GM12878 (cell line): ENCODE data around the gene ACSL3. TPM values are rescaled to one million over a fixed set of nuclear protein-coding genes. Genes with fewer than 3 reads are reported as not detected.

Source experiments
- ATAC-seq: fragments of 200-7000 bp; cut with Tn5 transposase; 3 replicates; pipeline ENCODE4 v1.9.1; 2020; ENCODE audit warnings: mild to moderate bottlenecking, moderate library complexity
- BruUV-seq: library from RNA; stranded (reverse); fragments of 400-500 nt; replicated peaks from 2 replicates; lab custom pipeline; 2021; lab: Mats Ljungman, UMichigan
- CTCF ChIA-PET: fragments of 300-600 bp; sonication (Branson Sonifier 250); formaldehyde crosslinking; extraction: SDS; loops from one replicate; lab custom pipeline; 2021; ENCODE audit warnings: inconsistent platforms; lab: Yijun Ruan, JAX
- POLR2A ChIA-PET: fragments of 350-600 bp; formaldehyde crosslinking; extraction: SDS; loops from one replicate; lab custom pipeline; 2021; ENCODE audit warnings: inconsistent platforms; lab: Charles Lee
- RAD21 ChIA-PET: fragments of 300-600 bp; sonication (Branson Sonifier 250); formaldehyde crosslinking; loops from one replicate; lab custom pipeline; 2023; ENCODE audit warnings: antibody characterized with exemption; ENCODE audit not compliant: unreplicated experiment; lab: Charles Lee
- SMC1A ChIA-PET: fragments of 300-600 bp; sonication (Branson Sonifier 250); formaldehyde crosslinking; loops from one replicate; lab custom pipeline; 2023; ENCODE audit not compliant: unreplicated experiment, uncharacterized antibody; lab: Charles Lee
- DNase-seq: peaks from one replicate; pipeline ENCODE4 v3.0.0-alpha.2; 2011; ENCODE audit warnings: low read depth, low spot score
- FAIRE-seq: peaks from 3 replicates; lab custom pipeline; 2011; peaks lifted over from hg19 to GRCh38; lab: Jason Lieb, UNC
- H2AFZ ChIP-seq: 2 replicates; pipeline ENCODE4 v1.6.0; 2011; ENCODE audit warnings: low read depth, low read length, control low read depth; ENCODE audit not compliant: control insufficient read depth
- H3K27ac ChIP-seq: 2 replicates; pipeline ENCODE4 v1.5.1; 2011; ENCODE audit warnings: control low read depth; ENCODE audit not compliant: control insufficient read depth, insufficient read depth
- H3K27me3 ChIP-seq, 2 experiments: replicated peaks in 1 of 2; 2 replicates each; pipeline versions ENCODE4 v1.6.0 to v1.6.1; 2011; ENCODE audit warnings: low read length in 1 of 2; ENCODE audit not compliant: control insufficient read depth in 2 of 2, insufficient read depth in 2 of 2
- H3K36me3 ChIP-seq, 2 experiments: 2 replicates each; pipeline ENCODE4 v1.5.1; 2011; ENCODE audit warnings: low read length in 1 of 2; ENCODE audit not compliant: control insufficient read depth in 2 of 2, insufficient read depth in 2 of 2
- H3K4me1 ChIP-seq: 2 replicates; pipeline ENCODE4 v1.6.1; 2011; ENCODE audit warnings: mild to moderate bottlenecking, low read length, moderate library complexity, mixed read lengths; ENCODE audit not compliant: control insufficient read depth, insufficient read depth
- H3K4me2 ChIP-seq: 2 replicates; pipeline ENCODE4 v1.6.0; 2011; ENCODE audit warnings: control low read depth; ENCODE audit not compliant: control insufficient read depth, insufficient read depth
- H3K4me3 ChIP-seq: fragments of 200-600 bp; sonication (generic); 2 replicates; pipeline ENCODE4 v1.5.1; 2016
- H3K79me2 ChIP-seq: 2 replicates; pipeline ENCODE4 v1.6.0; 2011; ENCODE audit warnings: low read length; ENCODE audit not compliant: control insufficient read depth, insufficient read depth
- H3K9ac ChIP-seq: 2 replicates; pipeline ENCODE4 v1.8.0; 2011; ENCODE audit warnings: low read length, control low read depth, mixed read lengths; ENCODE audit not compliant: control insufficient read depth, insufficient read depth
- H3K9me3 ChIP-seq: replicated peaks from 3 replicates; pipeline ENCODE4 v1.5.1; 2011; ENCODE audit warnings: mild to moderate bottlenecking, low read length; ENCODE audit not compliant: control insufficient read depth, insufficient read depth
- H4K20me1 ChIP-seq: 2 replicates; pipeline ENCODE4 v1.6.0; 2011; ENCODE audit not compliant: control insufficient read depth, insufficient read depth
- ATF7 ChIP-seq: fragments of 450-650 bp; IDR thresholded peaks from 2 replicates; pipeline ENCODE4 v1.6.1; 2016; ENCODE audit warnings: low read depth, mild to moderate bottlenecking
- BCL11A ChIP-seq: IDR thresholded peaks from 2 replicates; pipeline ENCODE4 v1.6.1; 2011; ENCODE audit warnings: low read depth, low read length
- CREB1 ChIP-seq: IDR thresholded peaks from 2 replicates; pipeline ENCODE4 v1.6.1; 2012; ENCODE audit warnings: low read depth, mild to moderate bottlenecking, inconsistent platforms
- EP300 ChIP-seq, 2 experiments: fragments of 150-350 bp in 1 of 2; IDR thresholded peaks; 2 replicates each; pipeline ENCODE4 v1.6.1; 2011 to 2012; ENCODE audit warnings: low read depth in 2 of 2, low read length in 2 of 2, borderline replicate concordance in 1 of 2, improper control_type of control experiment in 1 of 2, inconsistent platforms in 1 of 2; ENCODE audit not compliant: control insufficient read depth in 1 of 2
- ESRRA ChIP-seq: IDR thresholded peaks from 2 replicates; pipeline ENCODE4 v1.6.1; 2012; ENCODE audit warnings: mild to moderate bottlenecking, low read length, improper control_type of control experiment
- HDGF ChIP-seq: fragments of 450-650 bp; IDR thresholded peaks from 2 replicates; pipeline ENCODE4 v1.6.1; 2016; ENCODE audit warnings: antibody characterized with exemption
- NFYB ChIP-seq: IDR thresholded peaks from 2 replicates; pipeline ENCODE4 v1.6.1; 2011; ENCODE audit warnings: low read depth, mild to moderate bottlenecking, low read length, improper control_type of control experiment, moderate library complexity; ENCODE audit not compliant: insufficient read depth
- PAX8 ChIP-seq: fragments of 450-650 bp; IDR thresholded peaks from 2 replicates; pipeline ENCODE4 v1.6.1; 2017; ENCODE audit warnings: mild to moderate bottlenecking, moderate library complexity
- RAD21 ChIP-seq: IDR thresholded peaks from 2 replicates; pipeline ENCODE4 v1.6.1; 2011; ENCODE audit warnings: mild to moderate bottlenecking, low read depth, low read length, moderate library complexity; ENCODE audit not compliant: insufficient read depth
- RAD51 ChIP-seq: fragments of 450-650 bp; IDR thresholded peaks from 2 replicates; pipeline ENCODE4 v1.6.1; 2016; ENCODE audit warnings: moderate library complexity, mild to moderate bottlenecking, inconsistent platforms
- ZBED1 ChIP-seq: IDR thresholded peaks from 2 replicates; pipeline ENCODE4 v1.6.1; 2016; ENCODE audit warnings: borderline replicate concordance
- ZNF384 ChIP-seq: IDR thresholded peaks from 2 replicates; pipeline ENCODE4 v1.6.1; 2012; ENCODE audit warnings: low read depth, mild to moderate bottlenecking, low read length, improper control_type of control experiment, borderline replicate concordance
- WGBS: methylation state at CpG from one replicate; pipeline ENCODE4 v1.1.6; 2016; ENCODE audit warnings: low lambda C conversion rate; ENCODE audit not compliant: insufficient replicate concordance, insufficient coverage; ENCODE audit errors: missing lambda C conversion rate; 5-methylcytosine and 5-hydroxymethylcytosine counted together
- in situ Hi-C: fragments of 300-500 bp; cut with MboI; formaldehyde crosslinking; loops from 9 replicates; pipeline ENCODE4 v1.14.3; 2018; ENCODE audit warnings: mixed read lengths
- intact Hi-C: fragments of 100-400 bp; cut with micrococcal nuclease; formaldehyde crosslinking; loops from one replicate; pipeline ENCODE4 v1.14.2; 2022; ENCODE audit not compliant: unreplicated experiment
- polyA plus RNA-seq, 11 experiments: library from polyadenylated mRNA; depleted of rRNA in 4 of 11; unstranded in 6 of 11; stranded (reverse) in 5 of 11; fragments of >200 nt; fragmentation: Nextera tagmentation in 4 of 11; fragmentation: Illumina TruSeq in 1 of 11; extraction: Ambion mirVana in 4 of 11; extraction: Trizol in 1 of 11; gene quantifications; 1 replicate in 1 of 11; 2 replicates in 10 of 11; pipeline versions ENCODE4 v1.2.1 to v1.2.3, GENCODE V29; 2011 to 2016; ENCODE audit warnings: inconsistent platforms in 2 of 11, missing spikeins in 2 of 11, low read depth in 1 of 11
- total RNA-seq, 4 experiments: library from RNA; depleted of rRNA in 3 of 4; stranded (reverse); fragments of >200 nt in 3 of 4; fragmentation: Illumina TruSeq in 1 of 4; extraction: Trizol in 1 of 4; gene quantifications; 2 replicates each; pipeline versions ENCODE4 v1.2.1 to v1.2.3, GENCODE V29; 2013 to 2021
- TF ChIP-seq, protein P1 (sequence below): IDR thresholded peaks from 2 replicates; pipeline ENCODE4 v1.6.1; 2011; ENCODE audit warnings: mild to moderate bottlenecking, low read depth, low read length, moderate library complexity; ENCODE audit not compliant: insufficient replicate concordance
- TF ChIP-seq, protein P2 (sequence below): fragments of 450-650 bp; IDR thresholded peaks from 2 replicates; pipeline ENCODE4 v1.6.1; 2016; ENCODE audit warnings: mild to moderate bottlenecking
- TF ChIP-seq, protein P3 (sequence below): IDR thresholded peaks from 2 replicates; pipeline ENCODE4 v1.6.1; 2012; ENCODE audit warnings: mild to moderate bottlenecking, low read depth, low read length
- TF ChIP-seq, protein P4 (sequence below): fragments of 450-650 bp; IDR thresholded peaks from 2 replicates; pipeline ENCODE4 v1.6.1; 2017; ENCODE audit warnings: antibody characterized with exemption, mild to moderate bottlenecking, moderate library complexity

Gene ACSL3
- total and polyA plus RNA-seq, 10 of the 15 experiments (the other 5 are each of a cell fraction or from before 2014, with no cell fraction given) = 15.6 to 83.9 (median 56.7) TPM

DNA sequence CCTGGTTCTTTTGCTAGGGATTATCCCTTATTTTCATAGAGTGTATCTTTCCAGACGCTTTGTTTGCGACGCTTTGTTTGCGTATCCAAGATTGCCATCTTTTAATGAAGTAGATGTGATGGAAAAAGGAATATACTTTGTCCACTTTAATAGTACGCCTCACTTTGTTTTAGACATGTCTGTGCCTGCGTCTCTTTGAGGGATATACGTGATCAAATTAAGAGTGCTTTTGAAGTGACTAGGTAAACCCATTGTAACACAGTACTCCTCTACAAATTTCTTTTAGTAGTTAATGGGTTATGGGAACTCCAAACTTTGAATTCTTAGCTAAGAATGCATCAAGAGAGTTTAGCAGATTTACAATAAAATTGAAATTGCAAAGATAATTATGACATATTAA is 27.9 kb downstream of the ACSL3 start:
- intact Hi-C loops = no loop called here
- POLR2A ChIA-PET = no interaction called here
- Histone ChIP-seq H3K9me3 (no peaks in the 10 kb centered on the region), H3K4me3 (no peak overlapping the region), H3K9ac (no peak overlapping the region), H3K27ac (no peak overlapping the region), H3K36me3 (peaks cover 0 to 4% of the 10 kb centered on the region in 2 experiments; a peak in 1 of 4 replicates), H4K20me1 (no peaks in the 10 kb centered on the region), H3K79me2 (peaks cover 8% of the 10 kb centered on the region), H2AFZ (no peak overlapping the region), H3K4me1 (no peaks in the 10 kb centered on the region), H3K27me3 (no peaks in the 10 kb centered on the region), H3K4me2 (no peak overlapping the region)
- CTCF ChIA-PET = interaction anchor here (1.4 kb wide), 1 partner anchor 23 kb away, joined by 4 read pairs; no protein-coding TSS in a partner anchor
- WGBS = 98% methylated on average over 7 of the region's 7 CpGs
- no peak for DNase-seq
- BruUV-seq = no TSS peak
- RAD21 ChIA-PET = interaction anchor here (2.5 kb wide), 1 partner anchor 15 kb away, joined by 9 read pairs; no protein-coding TSS in a partner anchor
- SMC1A ChIA-PET = interaction anchor here (1.4 kb wide), 1 partner anchor 15 kb away, joined by 4 read pairs; no protein-coding TSS in a partner anchor
- in situ Hi-C loops = no loop called here
- no peak for ATAC-seq
- FAIRE-seq = no peak
- TF ChIP-seq BCL11A (no peak), ATF7 (no peak), HDGF (no peak), EP300 (IDR thresholded peaks at IDR 0.05; ENCODE audit: borderline replicate concordance in 1 of 2, control insufficient read depth in 1 of 2, low read depth in 2 of 2, low read length in 2 of 2) (no peak), ZBED1 (no peak), ESRRA (no peak), RAD51 (no peak), CREB1 (no peak), RAD21 (no peak), NFYB (no peak), PAX8 (no peak), ZNF384 (no peak)
- TF ChIP-seq, protein P1, sequence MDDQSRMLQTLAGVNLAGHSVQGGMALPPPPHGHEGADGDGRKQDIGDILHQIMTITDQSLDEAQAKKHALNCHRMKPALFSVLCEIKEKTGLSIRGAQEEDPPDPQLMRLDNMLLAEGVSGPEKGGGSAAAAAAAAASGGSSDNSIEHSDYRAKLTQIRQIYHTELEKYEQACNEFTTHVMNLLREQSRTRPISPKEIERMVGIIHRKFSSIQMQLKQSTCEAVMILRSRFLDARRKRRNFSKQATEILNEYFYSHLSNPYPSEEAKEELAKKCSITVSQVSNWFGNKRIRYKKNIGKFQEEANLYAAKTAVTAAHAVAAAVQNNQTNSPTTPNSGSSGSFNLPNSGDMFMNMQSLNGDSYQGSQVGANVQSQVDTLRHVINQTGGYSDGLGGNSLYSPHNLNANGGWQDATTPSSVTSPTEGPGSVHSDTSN = no peak
- TF ChIP-seq, protein P2, sequence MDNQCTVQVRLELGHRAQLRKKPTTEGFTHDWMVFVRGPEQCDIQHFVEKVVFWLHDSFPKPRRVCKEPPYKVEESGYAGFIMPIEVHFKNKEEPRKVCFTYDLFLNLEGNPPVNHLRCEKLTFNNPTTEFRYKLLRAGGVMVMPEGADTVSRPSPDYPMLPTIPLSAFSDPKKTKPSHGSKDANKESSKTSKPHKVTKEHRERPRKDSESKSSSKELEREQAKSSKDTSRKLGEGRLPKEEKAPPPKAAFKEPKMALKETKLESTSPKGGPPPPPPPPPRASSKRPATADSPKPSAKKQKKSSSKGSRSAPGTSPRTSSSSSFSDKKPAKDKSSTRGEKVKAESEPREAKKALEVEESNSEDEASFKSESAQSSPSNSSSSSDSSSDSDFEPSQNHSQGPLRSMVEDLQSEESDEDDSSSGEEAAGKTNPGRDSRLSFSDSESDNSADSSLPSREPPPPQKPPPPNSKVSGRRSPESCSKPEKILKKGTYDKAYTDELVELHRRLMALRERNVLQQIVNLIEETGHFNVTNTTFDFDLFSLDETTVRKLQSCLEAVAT = no peak
- TF ChIP-seq, protein P3, sequence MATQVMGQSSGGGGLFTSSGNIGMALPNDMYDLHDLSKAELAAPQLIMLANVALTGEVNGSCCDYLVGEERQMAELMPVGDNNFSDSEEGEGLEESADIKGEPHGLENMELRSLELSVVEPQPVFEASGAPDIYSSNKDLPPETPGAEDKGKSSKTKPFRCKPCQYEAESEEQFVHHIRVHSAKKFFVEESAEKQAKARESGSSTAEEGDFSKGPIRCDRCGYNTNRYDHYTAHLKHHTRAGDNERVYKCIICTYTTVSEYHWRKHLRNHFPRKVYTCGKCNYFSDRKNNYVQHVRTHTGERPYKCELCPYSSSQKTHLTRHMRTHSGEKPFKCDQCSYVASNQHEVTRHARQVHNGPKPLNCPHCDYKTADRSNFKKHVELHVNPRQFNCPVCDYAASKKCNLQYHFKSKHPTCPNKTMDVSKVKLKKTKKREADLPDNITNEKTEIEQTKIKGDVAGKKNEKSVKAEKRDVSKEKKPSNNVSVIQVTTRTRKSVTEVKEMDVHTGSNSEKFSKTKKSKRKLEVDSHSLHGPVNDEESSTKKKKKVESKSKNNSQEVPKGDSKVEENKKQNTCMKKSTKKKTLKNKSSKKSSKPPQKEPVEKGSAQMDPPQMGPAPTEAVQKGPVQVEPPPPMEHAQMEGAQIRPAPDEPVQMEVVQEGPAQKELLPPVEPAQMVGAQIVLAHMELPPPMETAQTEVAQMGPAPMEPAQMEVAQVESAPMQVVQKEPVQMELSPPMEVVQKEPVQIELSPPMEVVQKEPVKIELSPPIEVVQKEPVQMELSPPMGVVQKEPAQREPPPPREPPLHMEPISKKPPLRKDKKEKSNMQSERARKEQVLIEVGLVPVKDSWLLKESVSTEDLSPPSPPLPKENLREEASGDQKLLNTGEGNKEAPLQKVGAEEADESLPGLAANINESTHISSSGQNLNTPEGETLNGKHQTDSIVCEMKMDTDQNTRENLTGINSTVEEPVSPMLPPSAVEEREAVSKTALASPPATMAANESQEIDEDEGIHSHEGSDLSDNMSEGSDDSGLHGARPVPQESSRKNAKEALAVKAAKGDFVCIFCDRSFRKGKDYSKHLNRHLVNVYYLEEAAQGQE = no peak
- TF ChIP-seq, protein P4, sequence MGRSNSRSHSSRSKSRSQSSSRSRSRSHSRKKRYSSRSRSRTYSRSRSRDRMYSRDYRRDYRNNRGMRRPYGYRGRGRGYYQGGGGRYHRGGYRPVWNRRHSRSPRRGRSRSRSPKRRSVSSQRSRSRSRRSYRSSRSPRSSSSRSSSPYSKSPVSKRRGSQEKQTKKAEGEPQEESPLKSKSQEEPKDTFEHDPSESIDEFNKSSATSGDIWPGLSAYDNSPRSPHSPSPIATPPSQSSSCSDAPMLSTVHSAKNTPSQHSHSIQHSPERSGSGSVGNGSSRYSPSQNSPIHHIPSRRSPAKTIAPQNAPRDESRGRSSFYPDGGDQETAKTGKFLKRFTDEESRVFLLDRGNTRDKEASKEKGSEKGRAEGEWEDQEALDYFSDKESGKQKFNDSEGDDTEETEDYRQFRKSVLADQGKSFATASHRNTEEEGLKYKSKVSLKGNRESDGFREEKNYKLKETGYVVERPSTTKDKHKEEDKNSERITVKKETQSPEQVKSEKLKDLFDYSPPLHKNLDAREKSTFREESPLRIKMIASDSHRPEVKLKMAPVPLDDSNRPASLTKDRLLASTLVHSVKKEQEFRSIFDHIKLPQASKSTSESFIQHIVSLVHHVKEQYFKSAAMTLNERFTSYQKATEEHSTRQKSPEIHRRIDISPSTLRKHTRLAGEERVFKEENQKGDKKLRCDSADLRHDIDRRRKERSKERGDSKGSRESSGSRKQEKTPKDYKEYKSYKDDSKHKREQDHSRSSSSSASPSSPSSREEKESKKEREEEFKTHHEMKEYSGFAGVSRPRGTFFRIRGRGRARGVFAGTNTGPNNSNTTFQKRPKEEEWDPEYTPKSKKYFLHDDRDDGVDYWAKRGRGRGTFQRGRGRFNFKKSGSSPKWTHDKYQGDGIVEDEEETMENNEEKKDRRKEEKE = no peak
